ENCODE data around the gene LOXHD1. TPM values are rescaled to one million over a fixed set of nuclear protein-coding genes. Genes with fewer than 3 reads are reported as not detected.

Gene LOXHD1
- total RNA-seq, 1 donor from 2014 or later, result not detected

GRCh38 chr18:46565256-46565655 lies 91.8 kb downstream of the LOXHD1 start:
- H3K27me3 Mint-ChIP-seq, result peaks cover 44% of the 10 kb centered on the region
- TF ChIP-seq, protein P1, sequence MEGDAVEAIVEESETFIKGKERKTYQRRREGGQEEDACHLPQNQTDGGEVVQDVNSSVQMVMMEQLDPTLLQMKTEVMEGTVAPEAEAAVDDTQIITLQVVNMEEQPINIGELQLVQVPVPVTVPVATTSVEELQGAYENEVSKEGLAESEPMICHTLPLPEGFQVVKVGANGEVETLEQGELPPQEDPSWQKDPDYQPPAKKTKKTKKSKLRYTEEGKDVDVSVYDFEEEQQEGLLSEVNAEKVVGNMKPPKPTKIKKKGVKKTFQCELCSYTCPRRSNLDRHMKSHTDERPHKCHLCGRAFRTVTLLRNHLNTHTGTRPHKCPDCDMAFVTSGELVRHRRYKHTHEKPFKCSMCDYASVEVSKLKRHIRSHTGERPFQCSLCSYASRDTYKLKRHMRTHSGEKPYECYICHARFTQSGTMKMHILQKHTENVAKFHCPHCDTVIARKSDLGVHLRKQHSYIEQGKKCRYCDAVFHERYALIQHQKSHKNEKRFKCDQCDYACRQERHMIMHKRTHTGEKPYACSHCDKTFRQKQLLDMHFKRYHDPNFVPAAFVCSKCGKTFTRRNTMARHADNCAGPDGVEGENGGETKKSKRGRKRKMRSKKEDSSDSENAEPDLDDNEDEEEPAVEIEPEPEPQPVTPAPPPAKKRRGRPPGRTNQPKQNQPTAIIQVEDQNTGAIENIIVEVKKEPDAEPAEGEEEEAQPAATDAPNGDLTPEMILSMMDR (conservative IDR thresholded peaks at IDR 0.05), result no peak
- no peak overlapping the region for H3K4me3 Mint-ChIP-seq
- no peaks in the 10 kb centered on the region for H3K36me3 Mint-ChIP-seq
- peak; percentile 27 for DNase-seq (ENCODE audit: extremely low spot score, unreplicated experiment)
- H3K9me3 Mint-ChIP-seq, result no peaks in the 10 kb centered on the region
- no peak overlapping the region for H3K27ac Mint-ChIP-seq
- no peaks in the 10 kb centered on the region for H3K4me1 Mint-ChIP-seq (ENCODE audit: unreplicated experiment)

DNA sequence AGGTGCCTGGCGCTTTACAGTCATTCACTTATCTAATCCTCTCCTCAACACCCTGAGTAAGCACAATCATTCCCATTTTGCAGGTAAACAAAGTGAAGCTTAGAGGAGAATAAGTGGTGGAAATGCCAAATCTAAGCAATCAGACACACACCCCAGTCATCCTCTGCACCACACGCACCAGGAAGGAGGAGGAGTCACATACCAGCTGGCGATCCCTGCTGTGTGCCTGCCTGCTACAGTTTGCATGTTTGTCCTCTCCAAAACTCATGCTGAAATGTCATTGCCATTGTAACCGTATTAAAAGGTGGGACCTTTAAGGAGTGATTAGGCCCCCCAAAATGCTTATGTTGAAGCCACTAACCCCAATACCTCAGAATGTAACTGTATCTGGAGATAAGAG lies 93.7 kb downstream of the LOXHD1 start:
- H3K4me3 Mint-ChIP-seq, result no peak overlapping the region
- DNase-seq (ENCODE audit: extremely low spot score, unreplicated experiment), result no peak
- H3K27me3 Mint-ChIP-seq, result peaks cover 31% of the 10 kb centered on the region
- no peak overlapping the region for H3K27ac Mint-ChIP-seq
- no peaks in the 10 kb centered on the region for H3K4me1 Mint-ChIP-seq (ENCODE audit: unreplicated experiment)
- H3K36me3 Mint-ChIP-seq, result no peaks in the 10 kb centered on the region
- TF ChIP-seq, protein P1 (conservative IDR thresholded peaks at IDR 0.05), result no peak
- no peaks in the 10 kb centered on the region for H3K9me3 Mint-ChIP-seq

- Mint-ChIP-seq H3K9me3 (no peaks in the 10 kb centered on the region), H3K4me1 (ENCODE audit: unreplicated experiment) (no peaks in the 10 kb centered on the region), H3K27ac (no peak overlapping the region), H3K36me3 (no peaks in the 10 kb centered on the region), H3K4me3 (no peak overlapping the region), H3K27me3 (peaks cover 29% of the 10 kb centered on the region)
- DNase-seq (ENCODE audit: extremely low spot score, unreplicated experiment), result no peak
- TF ChIP-seq, protein P1 (conservative IDR thresholded peaks at IDR 0.05), result no peak
These were observed 94.3 kb downstream of the LOXHD1 start for GRCh38 chr18:46562674-46563192.

- Mint-ChIP-seq H3K27ac (no peak overlapping the region), H3K36me3 (no peaks in the 10 kb centered on the region), H3K9me3 (no peaks in the 10 kb centered on the region), H3K27me3 (peaks cover 14% of the 10 kb centered on the region), H3K4me1 (ENCODE audit: unreplicated experiment) (no peaks in the 10 kb centered on the region), H3K4me3 (no peak overlapping the region)
- TF ChIP-seq, protein P1 (conservative IDR thresholded peaks at IDR 0.05), result no peak
- no peak for DNase-seq (ENCODE audit: extremely low spot score, unreplicated experiment)
These were observed 96.4 kb downstream of the LOXHD1 start for GRCh38 chr18:46560671-46561045.

DNA sequence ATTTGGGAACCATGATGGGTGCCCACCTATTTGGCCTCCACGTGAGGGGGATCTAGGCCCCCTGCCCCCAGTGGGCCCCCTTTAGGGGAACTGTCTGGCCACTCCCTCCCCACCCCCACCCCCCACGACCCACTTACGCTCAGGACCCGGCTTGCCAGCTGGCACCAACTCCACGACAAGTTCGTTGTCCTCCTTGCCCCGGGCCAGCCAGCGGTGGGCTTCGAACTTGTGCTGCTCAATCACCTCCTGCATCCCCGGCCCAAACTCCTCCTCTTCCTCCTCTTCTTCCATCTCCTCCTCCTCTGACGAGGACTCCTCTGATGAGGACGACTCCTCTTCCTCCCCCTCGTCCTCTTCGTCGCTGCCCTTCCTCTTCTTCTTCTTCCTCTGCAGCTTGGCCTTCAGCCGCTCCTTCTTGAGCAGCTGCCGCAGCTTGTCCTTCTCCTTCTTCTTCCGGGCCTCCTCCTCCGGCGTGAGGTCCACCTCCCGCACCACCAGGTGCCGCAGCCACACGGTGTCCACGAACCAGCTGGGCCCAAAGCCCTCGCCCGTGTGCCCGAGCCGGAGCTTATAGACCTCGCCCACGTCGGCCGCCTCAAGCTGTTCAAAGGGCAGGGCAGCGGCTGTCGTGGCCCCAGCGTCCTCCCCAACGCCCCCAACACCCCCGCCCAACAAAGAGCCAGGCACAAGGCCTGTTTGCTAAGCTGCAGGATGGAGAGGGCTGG lies 96.9 kb downstream of the LOXHD1 start:
- Mint-ChIP-seq H3K36me3 (no peaks in the 10 kb centered on the region), H3K27me3 (peaks cover 14% of the 10 kb centered on the region), H3K9me3 (no peaks in the 10 kb centered on the region), H3K27ac (no peak overlapping the region), H3K4me3 (no peak overlapping the region), H3K4me1 (ENCODE audit: unreplicated experiment) (no peaks in the 10 kb centered on the region)
- TF ChIP-seq, protein P1 (conservative IDR thresholded peaks at IDR 0.05), result no peak
- DNase-seq (ENCODE audit: extremely low spot score, unreplicated experiment), result no peak

Data from type B pancreatic cell (in vitro differentiated cells).